Mesothelial cell of epicardium (in vitro differentiated cells): ENCODE measurements around the gene MOCOS. TPM values are rescaled to one million over a fixed set of nuclear protein-coding genes. Genes with fewer than 3 reads are reported as not detected.

Source experiments
- DNase-seq, 2 experiments: peaks; one replicate each; pipeline ENCODE4 v3.0.0; 2021; ENCODE audit warnings: low spot score in 2 of 2; ENCODE audit not compliant: unreplicated experiment in 2 of 2
- H3K27ac Mint-ChIP-seq: 2 replicates; pipeline ENCODE4 v1.8.0; 2021; ENCODE audit warnings: mixed read lengths
- H3K27me3 Mint-ChIP-seq: 2 replicates; pipeline ENCODE4 v1.8.0; 2021; ENCODE audit warnings: low read depth, mixed read lengths
- H3K36me3 Mint-ChIP-seq: 2 replicates; pipeline ENCODE4 v1.8.0; 2021; ENCODE audit warnings: mixed read lengths
- H3K4me1 Mint-ChIP-seq: 2 replicates; pipeline ENCODE4 v1.8.0; 2021; ENCODE audit warnings: mixed read lengths
- H3K4me3 Mint-ChIP-seq: 2 replicates; pipeline ENCODE4 v1.8.0; 2021; ENCODE audit warnings: mild to moderate bottlenecking, moderate library complexity, mixed read lengths
- H3K9me3 Mint-ChIP-seq: 2 replicates; pipeline ENCODE4 v1.8.0; 2021; ENCODE audit warnings: mixed read lengths
- CTCF ChIP-seq: fragments of 200-600 bp; sonication (generic); IDR thresholded peaks from one replicate; pipeline ENCODE4 v1.5.0; 2021; ENCODE audit warnings: antibody characterized with exemption; ENCODE audit not compliant: unreplicated experiment
- total RNA-seq: library from RNA; stranded (reverse); gene quantifications from 3 replicates; pipeline ENCODE4 v1.2.1, GENCODE V29; 2021

Gene MOCOS
- total RNA-seq, 1 donor from 2014 or later, result 2.2 TPM

- DNase-seq, result no peak
- TF ChIP-seq CTCF, result no peak
- no peaks in the 10 kb centered on the region for H3K9me3 Mint-ChIP-seq
- no peak overlapping the region for H3K4me3 Mint-ChIP-seq
- no peaks in the 10 kb centered on the region for H3K36me3 Mint-ChIP-seq
- H3K27ac Mint-ChIP-seq, result no peak overlapping the region
- peaks cover 4% of the 10 kb centered on the region for H3K4me1 Mint-ChIP-seq
- H3K27me3 Mint-ChIP-seq, result peaks cover 39% of the 10 kb centered on the region
Observed at GRCh38 chr18:36189486-36189885, 2.2 kb downstream of the MOCOS start.

- no peaks in the 10 kb centered on the region for H3K9me3 Mint-ChIP-seq
- TF ChIP-seq CTCF, result no peak
- no peak overlapping the region for H3K4me3 Mint-ChIP-seq
- H3K4me1 Mint-ChIP-seq, result peaks cover 4% of the 10 kb centered on the region
- no peak for DNase-seq
- H3K36me3 Mint-ChIP-seq, result no peaks in the 10 kb centered on the region
- no peak overlapping the region for H3K27ac Mint-ChIP-seq
- peaks cover 24% of the 10 kb centered on the region for H3K27me3 Mint-ChIP-seq
Observed at GRCh38 chr18:36191286-36191685, 4.0 kb downstream of the MOCOS start.

- no peaks in the 10 kb centered on the region for H3K9me3 Mint-ChIP-seq
- no peaks in the 10 kb centered on the region for H3K36me3 Mint-ChIP-seq
Observed at GRCh38 chr18:36191711-36192110, 4.4 kb downstream of the MOCOS start.

GRCh38 chr18:36194600-36195315, 7.5 kb downstream of the MOCOS start:
- H3K27me3 Mint-ChIP-seq, result no peaks in the 10 kb centered on the region
- TF ChIP-seq CTCF, result no peak
- no peak overlapping the region for H3K4me3 Mint-ChIP-seq
- H3K4me1 Mint-ChIP-seq, result no peaks in the 10 kb centered on the region
- no peak overlapping the region for H3K27ac Mint-ChIP-seq
- H3K9me3 Mint-ChIP-seq, result no peaks in the 10 kb centered on the region
- no peaks in the 10 kb centered on the region for H3K36me3 Mint-ChIP-seq
- no peak for DNase-seq

More at GRCh38 chr18:36191711-36192110, 4.4 kb downstream of the MOCOS start:
- Mint-ChIP-seq H3K27me3 (peaks cover 20% of the 10 kb centered on the region), H3K4me1 (peaks cover 4% of the 10 kb centered on the region), H3K4me3 (no peak overlapping the region), H3K27ac (no peak overlapping the region)
- no peak for DNase-seq
- no peak for TF ChIP-seq CTCF

- Mint-ChIP-seq H3K36me3 (no peaks in the 10 kb centered on the region), H3K4me3 (no peak overlapping the region), H3K27ac (no peak overlapping the region), H3K27me3 (no peaks in the 10 kb centered on the region), H3K4me1 (no peaks in the 10 kb centered on the region), H3K9me3 (no peaks in the 10 kb centered on the region)
- no peak for TF ChIP-seq CTCF
- no peak for DNase-seq
Observed at GRCh38 chr18:36195427-36196122, 8.3 kb downstream of the MOCOS start.
